ENCODE data around the gene TRPM2.
A peak's percentile ranks its signal among the peaks of the same experiment; 100 is the strongest.

Gene TRPM2

GRCh38 chr21:44434568-44434925, 81.1 kb downstream of the TRPM2 start:
- no peak for DNase-seq

DNA sequence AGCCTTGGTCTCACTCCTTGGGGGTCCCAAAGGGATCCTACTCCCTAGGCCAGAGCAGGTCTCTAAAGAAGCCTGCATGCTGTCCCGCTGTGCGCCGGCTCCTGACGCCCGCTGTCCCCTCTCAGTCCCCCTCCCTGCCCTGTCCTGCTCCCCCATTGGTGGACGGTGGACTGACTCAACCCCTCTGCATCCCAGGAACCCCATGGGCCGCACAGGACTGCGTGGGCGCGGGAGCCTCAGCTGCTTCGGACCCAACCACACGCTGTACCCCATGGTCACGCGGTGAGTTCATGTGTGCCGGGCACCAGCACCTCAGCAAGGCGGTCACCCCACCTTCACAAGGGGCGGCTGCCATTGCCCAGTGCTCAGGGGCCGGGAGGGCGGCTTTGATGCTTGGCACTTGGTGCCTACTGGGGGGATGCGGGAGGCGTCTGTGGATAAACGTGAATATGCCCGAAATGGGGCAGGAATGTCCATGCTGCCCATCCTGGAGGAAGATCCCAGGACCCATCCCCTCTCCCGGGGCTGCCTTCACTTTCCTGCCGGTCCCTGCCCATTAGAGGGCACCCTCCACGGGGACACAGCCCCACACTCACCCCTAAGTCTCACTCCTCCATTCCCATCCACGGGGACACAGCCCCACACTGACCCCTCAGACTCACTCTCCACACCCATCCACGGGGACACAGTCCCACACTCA, 81.7 kb downstream of the TRPM2 start:
- DNase-seq = no peak

GRCh38 chr21:44436111-44436611, 82.7 kb downstream of the TRPM2 start:
- no peak for DNase-seq

- no peak for DNase-seq
Observed at GRCh38 chr21:44436958-44437357, 83.5 kb downstream of the TRPM2 start.

DNA sequence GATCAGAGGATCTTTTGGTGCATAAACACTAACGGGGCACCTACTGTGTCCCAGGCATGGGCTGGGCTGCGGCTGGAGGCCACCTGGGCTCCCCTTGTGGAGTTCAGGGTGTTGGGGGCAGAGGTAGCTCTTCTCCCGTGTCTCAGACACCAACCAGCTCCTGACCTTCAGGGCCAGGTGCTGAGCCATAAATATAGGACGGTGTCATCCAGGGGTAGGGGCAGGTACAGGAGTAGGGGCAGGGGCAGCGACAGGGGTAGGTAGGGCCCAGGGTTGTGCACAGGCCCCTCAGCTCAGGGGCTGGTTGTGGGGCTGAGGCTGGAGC, 83.9 kb downstream of the TRPM2 start:
- DNase-seq = no peak

DNA sequence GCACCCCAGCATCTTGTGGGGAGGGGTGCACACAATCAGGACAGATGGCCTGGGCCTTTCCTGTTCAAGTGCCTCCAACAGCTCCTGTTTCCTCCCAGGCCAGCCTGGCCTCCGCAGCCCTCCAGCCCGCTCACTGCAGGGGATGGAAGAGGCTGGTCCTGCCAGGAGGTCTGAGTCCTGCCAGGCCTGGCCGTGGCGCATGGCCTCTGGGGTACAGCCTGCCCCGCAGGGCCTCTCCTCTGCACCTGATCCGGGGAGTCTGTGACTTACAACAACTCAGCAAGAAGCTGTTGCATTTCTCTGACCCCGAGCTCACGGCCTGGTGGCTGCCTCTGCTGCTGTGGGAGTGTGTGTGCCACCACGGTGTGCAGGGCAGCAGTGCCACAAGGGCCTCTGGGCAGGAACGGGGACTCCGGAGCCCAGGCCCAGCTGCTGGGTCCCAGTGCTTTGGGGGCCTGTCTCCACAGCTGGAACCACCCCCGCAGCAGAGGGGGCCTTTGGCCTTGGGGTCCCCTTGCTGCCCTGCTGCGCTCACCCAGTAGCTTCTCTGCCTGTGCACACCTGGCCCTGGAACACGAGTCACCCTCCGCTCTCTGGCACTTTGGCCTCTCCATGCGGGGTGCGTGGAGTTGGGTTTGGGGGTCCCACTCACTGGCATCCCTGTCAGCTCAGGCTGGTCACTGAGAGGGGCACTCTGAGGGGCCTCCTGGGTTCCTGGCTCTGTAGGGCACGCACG, 84.4 kb downstream of the TRPM2 start:
- no peak for DNase-seq

- no peak for DNase-seq
Observed at GRCh38 chr21:44438531-44439210, 85.2 kb downstream of the TRPM2 start.

DNA sequence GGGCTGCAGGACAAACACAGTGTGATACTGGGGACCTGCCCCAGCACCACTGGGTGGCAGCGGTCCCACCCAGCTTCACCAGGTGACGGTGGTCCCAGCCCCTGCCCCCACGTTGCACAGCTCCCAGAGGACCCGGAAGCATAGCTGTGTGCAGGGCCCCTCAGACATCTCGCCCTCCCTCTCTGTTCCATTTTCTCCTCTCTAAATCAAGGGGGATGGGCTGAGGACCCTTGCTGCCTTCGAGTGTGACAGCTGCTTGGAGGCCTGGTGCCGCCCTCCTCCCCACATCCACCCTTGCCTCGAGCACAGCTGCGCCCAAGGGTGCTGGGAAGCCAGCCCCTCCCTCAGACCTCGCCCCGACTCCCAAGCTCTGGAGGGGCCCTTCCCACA, 85.8 kb downstream of the TRPM2 start:
- DNase-seq = no peak

- no peak for DNase-seq
Observed at GRCh38 chr21:44440241-44441040, 87.0 kb downstream of the TRPM2 start.

DNA sequence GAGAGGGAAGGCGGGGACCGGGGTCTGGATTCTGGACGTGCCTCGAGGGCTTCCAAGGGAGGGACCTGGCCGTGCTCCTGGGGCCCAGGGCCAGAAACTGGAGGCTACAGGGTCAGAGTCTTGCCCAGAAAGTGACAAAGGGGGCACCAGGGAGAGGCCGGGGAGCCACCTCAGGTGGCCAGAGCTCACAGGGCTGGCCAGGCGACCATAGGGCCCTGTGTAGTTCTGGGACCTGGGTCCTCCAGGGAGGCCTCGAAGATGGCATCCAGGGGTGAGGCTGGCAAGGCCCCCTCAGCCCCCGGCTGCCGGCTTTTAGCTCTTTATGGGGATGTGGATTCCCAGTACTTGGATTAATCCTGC, 87.6 kb downstream of the TRPM2 start:
- no peak for DNase-seq

DNA sequence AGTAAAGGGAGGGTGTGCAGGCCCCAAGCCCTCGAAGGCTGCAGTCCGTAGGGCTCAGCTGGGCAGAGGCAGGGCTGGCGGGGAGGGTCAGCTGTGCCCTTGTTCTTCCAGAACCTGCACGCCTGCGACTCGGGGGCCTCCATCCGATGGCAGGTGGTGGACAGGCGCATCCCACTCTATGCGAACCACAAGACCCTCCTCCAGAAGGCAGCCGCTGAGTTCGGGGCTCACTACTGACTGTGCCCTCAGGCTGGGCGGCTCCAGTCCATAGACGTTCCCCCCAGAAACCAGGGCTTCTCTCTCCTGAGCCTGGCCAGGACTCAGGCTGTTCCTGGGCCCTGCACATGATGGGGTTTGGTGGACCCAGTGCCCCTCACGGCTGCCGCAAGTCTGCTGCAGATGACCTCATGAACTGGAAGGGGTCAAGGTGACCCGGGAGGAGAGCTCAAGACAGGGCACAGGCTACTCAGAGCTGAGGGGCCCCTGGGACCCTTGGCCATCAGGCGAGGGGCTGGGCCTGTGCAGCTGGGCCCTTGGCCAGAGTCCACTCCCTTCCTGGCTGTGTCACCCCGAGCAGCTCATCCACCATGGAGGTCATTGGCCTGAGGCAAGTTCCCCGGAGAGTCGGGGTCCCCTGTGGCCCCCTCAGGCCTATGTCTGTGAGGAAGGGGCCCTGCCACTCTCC, 88.3 kb downstream of the TRPM2 start:
- no peak for DNase-seq

- DNase-seq = no peak
Observed at GRCh38 chr21:44442266-44443125, 89.1 kb downstream of the TRPM2 start.

GRCh38 chr21:44443291-44443890, 90.0 kb downstream of the TRPM2 start:
- no peak for DNase-seq

GRCh38 chr21:44443891-44444285, 90.5 kb downstream of the TRPM2 start:
- no peak for DNase-seq

DNA sequence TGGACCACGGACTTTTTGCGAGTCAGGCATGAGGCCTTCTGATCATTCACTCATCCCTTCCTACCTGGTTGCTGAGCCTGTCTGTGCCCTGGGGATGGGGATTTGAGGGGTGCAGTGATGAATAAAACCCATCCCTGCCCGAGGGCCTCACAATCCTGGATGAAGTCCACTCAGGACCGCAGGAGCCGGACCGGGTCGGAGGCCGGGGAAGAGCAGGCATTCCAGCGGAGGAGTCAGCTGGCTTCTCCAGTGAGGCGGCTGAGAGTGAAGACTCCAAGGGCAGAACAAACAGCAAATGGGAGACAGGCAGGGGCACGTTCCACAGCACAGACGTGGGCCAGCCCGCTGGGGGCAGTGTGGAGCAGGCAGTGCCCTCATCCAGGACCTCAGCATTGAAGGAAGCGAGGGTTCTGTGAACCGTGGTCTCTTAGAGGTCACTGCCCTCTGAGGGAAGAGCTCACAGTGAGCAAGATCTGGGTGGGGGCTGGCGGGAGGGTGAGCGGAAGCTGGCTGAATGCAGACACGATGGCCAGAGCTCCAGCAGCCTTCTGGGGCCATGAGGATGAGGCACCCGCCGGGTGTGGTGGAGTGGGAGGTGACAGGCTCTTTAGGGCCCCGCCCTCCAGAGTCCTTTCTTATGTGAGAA, 91.0 kb downstream of the TRPM2 start:
- peak; percentile 12 for DNase-seq

GRCh38 chr21:44445145-44445812, 91.9 kb downstream of the TRPM2 start:
- no peak for DNase-seq

DNA sequence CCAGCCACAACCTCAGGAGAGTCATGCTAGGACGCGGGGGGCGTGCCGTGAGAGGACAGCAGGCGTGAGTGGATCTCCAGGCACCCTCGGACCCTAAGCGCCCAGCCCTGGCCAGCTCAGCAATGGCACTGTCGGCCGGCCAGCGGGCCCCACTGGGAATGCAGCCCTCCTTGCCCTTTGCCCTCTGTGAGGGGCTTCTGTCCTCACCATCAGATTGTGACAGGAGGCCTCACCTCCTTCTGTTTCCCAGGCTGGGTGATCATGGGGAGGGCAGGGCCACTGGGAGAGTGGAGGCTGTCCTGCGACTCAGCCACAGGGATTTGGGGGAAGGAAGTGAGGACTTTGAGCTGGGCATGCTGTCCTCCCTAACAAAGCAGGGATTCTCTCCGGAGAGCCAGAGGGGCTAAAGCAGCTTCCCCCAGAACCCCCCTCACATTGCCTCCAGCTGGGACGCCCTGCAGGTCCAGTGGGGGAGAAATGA, 95.3 kb downstream of the TRPM2 start:
- no peak for DNase-seq

DNA sequence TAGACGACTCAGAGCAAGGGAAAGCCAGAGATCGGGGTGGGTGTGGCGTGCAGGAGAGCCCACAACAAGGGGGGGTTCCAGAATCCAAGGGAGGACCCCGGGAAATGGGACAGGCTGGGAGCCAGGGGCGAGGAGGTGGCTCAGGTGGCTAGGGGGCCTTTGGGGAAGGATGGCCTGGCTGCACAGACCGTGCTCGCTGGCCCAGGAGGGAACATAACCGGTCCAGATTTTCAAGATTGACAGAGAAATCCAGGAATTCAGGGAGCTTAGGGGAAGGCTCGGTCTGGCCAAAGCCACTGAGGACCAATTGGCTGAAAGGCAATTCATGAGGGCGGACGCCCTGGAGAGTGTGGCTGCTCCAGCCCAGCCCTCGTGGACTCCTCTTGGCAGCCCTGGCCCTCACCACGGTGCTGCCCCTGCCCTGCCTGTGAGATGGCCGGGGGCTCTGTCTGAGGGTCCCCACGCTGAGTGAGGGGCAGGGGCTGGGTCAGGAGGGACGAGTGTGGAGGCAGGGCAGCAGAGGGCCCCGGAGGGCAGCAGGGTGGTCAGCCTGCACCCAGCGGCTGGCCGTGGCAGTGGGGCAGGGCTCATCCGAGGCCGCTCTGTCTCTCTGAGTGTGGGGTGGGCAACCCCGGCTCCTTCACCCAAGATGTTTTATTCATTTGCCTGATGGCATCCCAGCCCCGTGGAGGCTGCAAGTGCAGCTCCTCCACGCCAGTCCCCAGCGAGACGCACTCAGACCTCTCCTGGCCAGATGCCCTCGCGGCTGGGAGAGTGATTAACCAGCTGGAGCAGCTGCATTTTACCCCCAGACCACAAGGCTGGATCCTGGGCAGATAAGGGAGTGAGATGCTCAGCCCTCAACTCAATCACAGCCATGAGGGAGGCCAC, 96.3 kb downstream of the TRPM2 start:
- no peak for DNase-seq

DNA sequence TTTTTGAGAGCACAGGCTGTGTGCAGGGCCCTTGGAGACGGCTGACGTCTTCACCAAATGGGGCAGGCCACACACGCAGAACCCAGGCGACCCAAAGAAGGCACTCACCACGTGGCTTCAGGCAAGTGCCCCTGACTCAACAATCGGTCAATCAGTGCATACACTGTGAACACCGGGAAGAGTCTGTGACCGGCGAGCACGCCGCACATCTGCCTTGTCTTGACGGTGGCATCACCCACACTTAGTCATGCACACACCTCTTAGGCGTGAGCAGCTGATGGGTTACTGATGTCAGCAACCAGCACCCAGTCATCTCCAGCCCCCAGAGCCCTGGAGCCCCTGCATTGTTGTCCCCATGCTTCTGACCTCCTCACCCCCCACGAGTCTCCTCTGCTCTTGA, 97.0 kb downstream of the TRPM2 start:
- DNase-seq = no peak
